SK-N-SH (cell line): ENCODE measurements around the gene B3GALT6. TPM values are rescaled to one million over a fixed set of nuclear protein-coding genes. Genes with fewer than 3 reads are reported as not detected.

Experiments used
- CTCF ChIA-PET: fragments of 300-600, 350-600 bp; formaldehyde crosslinking; extraction: SDS; loops from one replicate; lab custom pipeline; 2021; lab: Yijun Ruan, JAX
- POLR2A ChIA-PET: fragments of 350-600 bp; sonication (Branson Sonifier 250); formaldehyde crosslinking; extraction: SDS; loops from one replicate; lab custom pipeline; 2020; ENCODE audit warnings: antibody characterized with exemption, inconsistent platforms; lab: Yijun Ruan, JAX
- DNase-seq: peaks from one replicate; pipeline ENCODE4 v3.0.0; 2012
- H2AFZ ChIP-seq: fragments of 200-600 bp; sonication (generic); 2 replicates; pipeline ENCODE4 v1.8.1; 2016; ENCODE audit warnings: antibody characterized with exemption, mild to moderate bottlenecking, low read depth
- H3F3A ChIP-seq: fragments of 200-600 bp; sonication (generic); replicated peaks from 2 replicates; pipeline ENCODE3; 2016; ENCODE audit warnings: antibody characterized with exemption, mild to moderate bottlenecking; ENCODE audit not compliant: insufficient read depth
- H3K27ac ChIP-seq, 2 experiments: fragments of 200-500 bp in 1 of 2; fragments of 200-600 bp in 1 of 2; sonication (Bioruptor generic) in 1 of 2; sonication (generic), shearing (Covaris generic) in 1 of 2; 2 replicates each; pipeline versions ENCODE4 v1.5.1 to v1.6.1; 2014 to 2016; ENCODE audit warnings: low read depth in 2 of 2, inconsistent platforms in 1 of 2, low read length in 1 of 2, mild to moderate bottlenecking in 1 of 2, mixed read lengths in 1 of 2
- H3K27me3 ChIP-seq: fragments of 200-600 bp; sonication (generic), shearing (Covaris generic); 2 replicates; pipeline ENCODE4 v1.6.1; 2016; ENCODE audit warnings: mixed run types; ENCODE audit not compliant: insufficient read depth
- H3K36me3 ChIP-seq, 2 experiments: fragments of 200-500 bp in 1 of 2; fragments of 200-600 bp in 1 of 2; sonication (Bioruptor generic) in 1 of 2; sonication (generic) in 1 of 2; replicated peaks in 1 of 2; 2 replicates each; pipeline versions ENCODE3 to v1.5.1; 2014 to 2016; ENCODE audit warnings: low read length in 1 of 2, mild to moderate bottlenecking in 1 of 2; ENCODE audit not compliant: insufficient read depth in 2 of 2, control insufficient read depth in 1 of 2
- H3K4me1 ChIP-seq, 2 experiments: fragments of 200-500 bp in 1 of 2; fragments of 200-600 bp in 1 of 2; sonication (Bioruptor generic) in 1 of 2; sonication (generic), shearing (Covaris generic) in 1 of 2; 2 replicates each; pipeline versions ENCODE4 v1.5.1 to v1.6.1; 2014 to 2016; ENCODE audit warnings: low read depth in 1 of 2, low read length in 1 of 2, mixed run types in 1 of 2; ENCODE audit not compliant: insufficient read depth in 2 of 2, control insufficient read depth in 1 of 2
- H3K4me2 ChIP-seq: fragments of 200-600 bp; sonication (generic), shearing (Covaris generic); 2 replicates; pipeline ENCODE4 v1.6.1; 2017; ENCODE audit warnings: mixed run types
- H3K4me3 ChIP-seq, 2 experiments: fragments of 200-500 bp in 1 of 2; fragments of 200-600 bp in 1 of 2; sonication (Bioruptor generic) in 1 of 2; sonication (generic), shearing (Covaris generic) in 1 of 2; 2 replicates each; pipeline versions ENCODE4 v1.5.1 to v1.8.1; 2014 to 2016; ENCODE audit warnings: low read depth in 2 of 2, inconsistent platforms in 1 of 2, low read length in 1 of 2, mild to moderate bottlenecking in 1 of 2, mixed read lengths in 1 of 2, moderate library complexity in 1 of 2
- H3K79me2 ChIP-seq: fragments of 200-600 bp; sonication (generic); 2 replicates; pipeline ENCODE4 v1.8.1; 2017; ENCODE audit warnings: mild to moderate bottlenecking; ENCODE audit not compliant: insufficient read depth
- H3K9ac ChIP-seq: fragments of 200-600 bp; sonication (generic); 2 replicates; pipeline ENCODE4 v1.6.1; 2017; ENCODE audit warnings: mixed run types
- H3K9me2 ChIP-seq: fragments of 200-600 bp; sonication (generic); 2 replicates; pipeline ENCODE4 v1.6.1; 2017; ENCODE audit warnings: mixed run types
- H3K9me3 ChIP-seq: fragments of 200-600 bp; sonication (generic); 2 replicates; pipeline ENCODE4 v1.6.1; 2017; ENCODE audit warnings: mixed run types, mild to moderate bottlenecking, moderate library complexity
- H4K20me1 ChIP-seq: fragments of 200-600 bp; sonication (generic); 2 replicates; pipeline ENCODE4 v1.6.1; 2017; ENCODE audit warnings: mild to moderate bottlenecking, mixed run types; ENCODE audit not compliant: insufficient read depth
- CHD2 ChIP-seq: fragments of 150-350 bp; IDR thresholded peaks from 2 replicates; pipeline ENCODE4 v1.6.1; 2018; ENCODE audit warnings: low read length; ENCODE audit not compliant: partially characterized antibody
- EP300 ChIP-seq, 2 experiments: IDR thresholded peaks; 2 replicates each; pipeline versions ENCODE4 v1.4.0 to v1.6.1; 2012; ENCODE audit warnings: borderline replicate concordance in 1 of 2, low read depth in 1 of 2, low read length in 1 of 2
- EZH2phosphoT487 ChIP-seq: fragments of 200-600 bp; sonication (generic); IDR thresholded peaks from 2 replicates; pipeline ENCODE4 v1.6.1; 2017; ENCODE audit warnings: low read depth, mixed run types, mild to moderate bottlenecking, antibody characterized with exemption, moderate library complexity, borderline replicate concordance
- FOXJ3 ChIP-seq: sonication (generic); formaldehyde crosslinking; IDR thresholded peaks from 2 replicates; pipeline ENCODE4 v1.5.1; 2020; ENCODE audit warnings: mild to moderate bottlenecking, missing genetic modification reagents
- FOXM1 ChIP-seq: IDR thresholded peaks from 2 replicates; pipeline ENCODE4 v1.4.0; 2012; ENCODE audit warnings: low read depth, mild to moderate bottlenecking
- JUND ChIP-seq: IDR thresholded peaks from 2 replicates; pipeline ENCODE4 v1.4.0; 2012
- MAX ChIP-seq: IDR thresholded peaks from 2 replicates; pipeline ENCODE4 v1.4.0; 2012; ENCODE audit warnings: low read depth
- MXI1 ChIP-seq: IDR thresholded peaks from 2 replicates; pipeline ENCODE4 v1.6.1; 2012; ENCODE audit warnings: mild to moderate bottlenecking, low read depth, low read length, improper control_type of control experiment
- POLR2AphosphoS5 ChIP-seq: IDR thresholded peaks from 2 replicates; pipeline ENCODE4 v1.6.1; 2012; ENCODE audit warnings: low read depth, low read length
- REST ChIP-seq: IDR thresholded peaks from 2 replicates; pipeline ENCODE4 v1.6.1; 2012; ENCODE audit warnings: mild to moderate bottlenecking, low read depth, low read length, moderate library complexity
- RXRA ChIP-seq: IDR thresholded peaks from 2 replicates; pipeline ENCODE4 v1.4.0; 2012; ENCODE audit warnings: low read depth, mild to moderate bottlenecking, borderline replicate concordance
- TAF1 ChIP-seq: IDR thresholded peaks from 2 replicates; pipeline ENCODE4 v1.6.1; 2012; ENCODE audit warnings: low read depth, mild to moderate bottlenecking, low read length, moderate library complexity, borderline replicate concordance
- TEAD4 ChIP-seq: IDR thresholded peaks from 2 replicates; pipeline ENCODE4 v1.4.0; 2012; ENCODE audit warnings: mild to moderate bottlenecking, borderline replicate concordance; ENCODE audit not compliant: insufficient read depth
- USF1 ChIP-seq: IDR thresholded peaks from 2 replicates; pipeline ENCODE4 v1.4.0; 2012; ENCODE audit warnings: low read depth, borderline replicate concordance
- YY1 ChIP-seq: IDR thresholded peaks from 2 replicates; pipeline ENCODE4 v1.4.0; 2012; ENCODE audit warnings: low read depth, mild to moderate bottlenecking
- WGBS: methylation state at CpG from one replicate; pipeline ENCODE4 v1.1.6; 2017; ENCODE audit warnings: low lambda C conversion rate; 5-methylcytosine and 5-hydroxymethylcytosine counted together
- polyA plus RNA-seq, 3 experiments: library from polyadenylated mRNA; depleted of rRNA; stranded (reverse); fragments of >200 nt; gene quantifications; 2 replicates each; pipeline ENCODE4 v1.2.3, GENCODE V29; 2012

Gene B3GALT6
- polyA plus RNA-seq, 1 of the 3 experiments (the other 2 are of a cell fraction), result 38.8 TPM

GRCh38 chr1:1243266-1243660 lies 11.2 kb downstream of the B3GALT6 start:
- Histone ChIP-seq H4K20me1 (no peaks in the 10 kb centered on the region), H3K9me2 (no peaks in the 10 kb centered on the region), H3F3A (no peaks in the 10 kb centered on the region), H3K36me3 (no peaks in the 10 kb centered on the region), H3K4me3 (no peak overlapping the region), H3K4me2 (no peak overlapping the region), H3K79me2 (no peaks in the 10 kb centered on the region), H3K9ac (no peak overlapping the region), H3K9me3 (no peaks in the 10 kb centered on the region), H3K27ac (no peak overlapping the region), H3K4me1 (peaks cover 0 to 15% of the 10 kb centered on the region in 2 experiments; a peak in 1 of 4 replicates), H3K27me3 (no peaks in the 10 kb centered on the region), H2AFZ (no peak overlapping the region)
- POLR2A ChIA-PET, result no interaction called here
- TF ChIP-seq MAX (no peak), EP300 (IDR thresholded peaks at IDR 0.05; ENCODE audit: borderline replicate concordance in 1 of 2, low read depth in 1 of 2, low read length in 1 of 2) (no peak), TAF1 (no peak), FOXJ3 (CRISPR knock-in tag) (no peak), JUND (no peak), EZH2phosphoT487 (no peak), USF1 (no peak), YY1 (no peak), POLR2AphosphoS5 (no peak), TEAD4 (no peak), RXRA (no peak)
- CTCF ChIA-PET, result interaction anchor here (0.7 to 1.8 kb wide), 2 partner anchors 48 to 121 kb away, joined by 3 to 12 read pairs; no protein-coding TSS in a partner anchor
- WGBS, result 90% methylated on average over 4 of the region's 23 CpGs
- no peak for DNase-seq

DNA sequence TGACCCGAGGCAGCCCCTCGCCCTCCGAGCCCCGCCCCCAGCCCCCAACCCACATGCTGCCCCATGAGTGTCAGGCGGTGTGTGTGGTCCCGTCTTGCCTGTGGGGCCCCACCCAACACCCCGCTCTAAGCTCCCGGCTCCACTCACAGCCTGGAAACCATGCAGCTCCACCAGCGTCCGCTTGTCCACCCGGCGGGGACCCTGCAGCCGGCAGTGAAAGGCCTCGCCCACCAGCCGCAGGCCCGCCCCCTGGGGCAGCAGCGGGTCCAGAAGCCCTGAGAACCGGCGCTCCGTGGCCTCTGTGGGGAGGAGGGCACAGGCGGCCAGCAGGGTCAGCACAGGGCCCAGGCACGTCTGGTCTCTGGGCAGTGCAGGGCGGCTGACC lies 11.8 kb downstream of the B3GALT6 start:
- H4K20me1 ChIP-seq, result no peaks in the 10 kb centered on the region
- no peak overlapping the region for H2AFZ ChIP-seq
- POLR2A ChIA-PET, result no interaction called here
- H3K9me3 ChIP-seq, result no peaks in the 10 kb centered on the region
- H3K79me2 ChIP-seq, result no peaks in the 10 kb centered on the region
- no peak overlapping the region for H3K4me3 ChIP-seq
- 71% methylated on average over 7 of the region's 23 CpGs for WGBS
- H3K9me2 ChIP-seq, result no peaks in the 10 kb centered on the region
- no peak for TF ChIP-seq TAF1
- TF ChIP-seq USF1, result no peak
- no peak for TF ChIP-seq MXI1
- TF ChIP-seq MAX, result no peak
- TF ChIP-seq FOXM1, result no peak
- TF ChIP-seq REST, result no peak
- no peak for TF ChIP-seq CHD2
- DNase-seq, result no peak
- CTCF ChIA-PET, result interaction anchor here (0.7 kb wide), 1 partner anchor 47 kb away, joined by 3 read pairs; no protein-coding TSS in a partner anchor
- H3K36me3 ChIP-seq, result no peaks in the 10 kb centered on the region
- H3F3A ChIP-seq, result no peaks in the 10 kb centered on the region
- no peaks in the 10 kb centered on the region for H3K27me3 ChIP-seq
- no peak overlapping the region for H3K9ac ChIP-seq
- H3K4me1 ChIP-seq, result peaks cover 0 to 10% of the 10 kb centered on the region in 2 experiments; a peak in 1 of 4 replicates
- H3K4me2 ChIP-seq, result no peak overlapping the region
- H3K27ac ChIP-seq, result no peak overlapping the region
